GM12878 (cell line): ENCODE measurements around the gene PRKCE.

ENCODE experiments used
- ATF7 ChIP-seq: fragments of 450-650 bp; IDR thresholded peaks from 2 replicates; pipeline ENCODE4 v1.6.1; 2016; ENCODE audit warnings: low read depth, mild to moderate bottlenecking
- CTCF ChIP-seq, 3 experiments: IDR thresholded peaks in 2 of 3; conservative IDR thresholded peaks in 1 of 3; 2 replicates each; pipeline ENCODE4 v1.5.1; 2011; ENCODE audit warnings: low read depth in 3 of 3, low read length in 3 of 3, mild to moderate bottlenecking in 3 of 3, control low read depth in 2 of 3, moderate library complexity in 2 of 3, inconsistent platforms in 1 of 3, mixed read lengths in 1 of 3; ENCODE audit not compliant: control insufficient read depth in 2 of 3, insufficient read depth in 1 of 3; ENCODE audit errors: extremely low read depth in 1 of 3
- E4F1 ChIP-seq: fragments of 450-650 bp; IDR thresholded peaks from 2 replicates; pipeline ENCODE4 v1.6.1; 2018; ENCODE audit warnings: borderline replicate concordance, mild to moderate bottlenecking; ENCODE audit not compliant: partially characterized antibody
- HCFC1 ChIP-seq: fragments of 150-350 bp; IDR thresholded peaks from 2 replicates; pipeline ENCODE4 v1.6.1; 2014; ENCODE audit warnings: low read length
- JUND ChIP-seq: IDR thresholded peaks from 2 replicates; pipeline ENCODE4 v1.6.1; 2012; ENCODE audit warnings: low read depth, mild to moderate bottlenecking, low read length, improper control_type of control experiment, moderate library complexity
- NFIC ChIP-seq: IDR thresholded peaks from 2 replicates; pipeline ENCODE4 v1.6.1; 2012; ENCODE audit warnings: low read depth, mild to moderate bottlenecking, inconsistent platforms, low read length, moderate library complexity
- SMAD1 ChIP-seq: fragments of 450-650 bp; IDR thresholded peaks from 2 replicates; pipeline ENCODE4 v1.6.1; 2018; ENCODE audit warnings: mild to moderate bottlenecking, low read depth; ENCODE audit not compliant: partially characterized antibody
- SP1 ChIP-seq: IDR thresholded peaks from one replicate; pipeline ENCODE4 v1.6.1; 2011; ENCODE audit warnings: low read depth, low read length
- USF2 ChIP-seq: IDR thresholded peaks from 2 replicates; pipeline ENCODE4 v1.6.1; 2011; ENCODE audit warnings: low read depth, low read length, improper control_type of control experiment, borderline replicate concordance
- ZBTB33 ChIP-seq: fragments of 450-650 bp; IDR thresholded peaks from 2 replicates; pipeline ENCODE4 v1.6.1; 2017; ENCODE audit warnings: mild to moderate bottlenecking

- TF ChIP-seq CTCF (IDR thresholded peaks at IDR 0.05 in 2 of 3, conservative IDR thresholded peaks at IDR 0.05 in 1 of 3; ENCODE audit: control insufficient read depth in 2 of 3, extremely low read depth in 1 of 3, insufficient read depth in 1 of 3, low read depth in 3 of 3, low read length in 3 of 3) (no peak), ZBTB33 (no peak), NFIC (no peak), ATF7 (no peak), HCFC1 (no peak), E4F1 (no peak), SMAD1 (no peak), USF2 (no peak), SP1 (no peak), JUND (no peak)
Observed at GRCh38 chr2:45711224-45711623, 59.7 kb downstream of the PRKCE start.
